H9 (cell line): ENCODE data around the gene PRXL2C. TPM values are rescaled to one million over a fixed set of nuclear protein-coding genes. Genes with fewer than 3 reads are reported as not detected.

Experiments
- DNase-seq: peaks from one replicate; pipeline ENCODE4 v3.0.0-alpha.2; 2017
- H2AFZ ChIP-seq: one replicate; pipeline ENCODE4 v1.6.1; 2013; ENCODE audit warnings: mild to moderate bottlenecking, low read length, control low read depth, moderate library complexity
- H2AK5ac ChIP-seq: 2 replicates; pipeline ENCODE4 v1.6.1; 2013; ENCODE audit warnings: low read length, control low read depth, mixed read lengths; ENCODE audit not compliant: insufficient read length
- H2BK120ac ChIP-seq: one replicate; pipeline ENCODE4 v1.6.1; 2013; ENCODE audit warnings: low read depth, mild to moderate bottlenecking, low read length, control low read depth, inconsistent platforms; ENCODE audit not compliant: poor library complexity, severe bottlenecking
- H2BK12ac ChIP-seq: 2 replicates; pipeline ENCODE4 v1.6.1; 2013; ENCODE audit warnings: low read length, control low read depth, mixed read lengths, low read depth; ENCODE audit not compliant: insufficient read length
- H2BK15ac ChIP-seq: 2 replicates; pipeline ENCODE4 v1.6.1; 2013; ENCODE audit warnings: low read depth, low read length, control low read depth
- H2BK20ac ChIP-seq: one replicate; pipeline ENCODE4 v1.6.1; 2013; ENCODE audit warnings: low read depth, mild to moderate bottlenecking, low read length, control low read depth, inconsistent platforms; ENCODE audit not compliant: poor library complexity, severe bottlenecking
- H2BK5ac ChIP-seq: 2 replicates; pipeline ENCODE4 v1.6.1; 2013; ENCODE audit warnings: low read length, control low read depth, mixed read lengths; ENCODE audit not compliant: insufficient read length
- H3K14ac ChIP-seq: 2 replicates; pipeline ENCODE4 v1.6.1; 2013; ENCODE audit warnings: low read length, control low read depth; ENCODE audit not compliant: insufficient read depth
- H3K18ac ChIP-seq: 2 replicates; pipeline ENCODE4 v1.6.1; 2013; ENCODE audit warnings: low read depth, mild to moderate bottlenecking, mixed read lengths, low read length, control low read depth; ENCODE audit not compliant: insufficient read length
- H3K23ac ChIP-seq: 2 replicates; pipeline ENCODE4 v1.6.1; 2013; ENCODE audit warnings: low read length, control low read depth, mixed read lengths, low read depth; ENCODE audit not compliant: insufficient read length
- H3K23me2 ChIP-seq: 2 replicates; pipeline ENCODE4 v1.6.1; 2013; ENCODE audit warnings: low read depth, mild to moderate bottlenecking, mixed read lengths, low read length, control low read depth; ENCODE audit not compliant: insufficient read length, poor library complexity, severe bottlenecking
- H3K27ac ChIP-seq: 2 replicates; pipeline ENCODE4 v1.5.1; 2013; ENCODE audit warnings: low read length, control low read depth, mixed read lengths, low read depth; ENCODE audit not compliant: insufficient read length
- H3K27me3 ChIP-seq: 2 replicates; pipeline ENCODE4 v1.6.1; 2013; ENCODE audit warnings: low read length, control low read depth, inconsistent platforms; ENCODE audit not compliant: insufficient read depth
- H3K4ac ChIP-seq: 2 replicates; pipeline ENCODE4 v1.6.1; 2013; ENCODE audit warnings: low read depth, mild to moderate bottlenecking, control low read depth, inconsistent platforms, low read length, moderate library complexity
- H3K4me1 ChIP-seq: 2 replicates; pipeline ENCODE4 v1.6.1; 2013; ENCODE audit warnings: low read length, control low read depth, inconsistent platforms; ENCODE audit not compliant: insufficient read depth
- H3K4me2 ChIP-seq: 2 replicates; pipeline ENCODE4 v1.6.1; 2013; ENCODE audit warnings: low read length, control low read depth, mixed read lengths; ENCODE audit not compliant: insufficient read length, insufficient read depth
- H3K56ac ChIP-seq: 2 replicates; pipeline ENCODE4 v1.6.1; 2013; ENCODE audit warnings: low read depth, mild to moderate bottlenecking, mixed read lengths, low read length, control low read depth; ENCODE audit not compliant: insufficient read length
- H3K79me1 ChIP-seq: 2 replicates; pipeline ENCODE4 v1.6.1; 2013; ENCODE audit warnings: low read depth, mild to moderate bottlenecking, moderate library complexity, low read length, control low read depth, inconsistent platforms; ENCODE audit not compliant: insufficient read depth, poor library complexity, severe bottlenecking
- H3K79me2 ChIP-seq: 2 replicates; pipeline ENCODE4 v1.6.1; 2013; ENCODE audit warnings: low read length, control low read depth, inconsistent platforms; ENCODE audit not compliant: insufficient read depth
- H3K9ac ChIP-seq: 2 replicates; pipeline ENCODE4 v1.6.1; 2013; ENCODE audit warnings: low read length, control low read depth, mixed read lengths; ENCODE audit not compliant: insufficient read length; ENCODE audit errors: extremely low read depth
- H3K9me3 ChIP-seq: one replicate; pipeline ENCODE4 v1.6.1; 2013; ENCODE audit warnings: low read depth, low read length, inconsistent platforms; ENCODE audit not compliant: control insufficient read depth
- H3T11ph ChIP-seq: one replicate; pipeline ENCODE4 v1.6.1; 2013; ENCODE audit warnings: mild to moderate bottlenecking, low read length, control low read depth, inconsistent platforms
- H4K20me1 ChIP-seq: one replicate; pipeline ENCODE4 v1.6.1; 2013; ENCODE audit not compliant: control insufficient read depth, insufficient read length, insufficient read depth
- H4K5ac ChIP-seq: 2 replicates; pipeline ENCODE4 v1.6.1; 2013; ENCODE audit warnings: low read depth, mild to moderate bottlenecking, mixed read lengths, low read length, control low read depth; ENCODE audit not compliant: insufficient read length
- H4K8ac ChIP-seq: replicated peaks from 2 replicates; pipeline ENCODE4 v1.6.1; 2013; ENCODE audit warnings: low read length, control low read depth, mixed read lengths, low read depth; ENCODE audit not compliant: insufficient read length
- H4K91ac ChIP-seq: 2 replicates; pipeline ENCODE4 v1.6.1; 2013; ENCODE audit warnings: low read depth, mild to moderate bottlenecking, moderate library complexity, mixed read lengths, low read length, control low read depth; ENCODE audit not compliant: insufficient read length
- H3K27ac Mint-ChIP-seq, 3 experiments: 2 replicates in 2 of 3; 3 replicates in 1 of 3; pipeline ENCODE4 v1.8.0; 2020 to 2021; ENCODE audit warnings: mixed read lengths in 3 of 3, mild to moderate bottlenecking in 1 of 3, moderate library complexity in 1 of 3
- H3K27me3 Mint-ChIP-seq: 2 replicates; pipeline ENCODE4 v1.8.0; 2021; ENCODE audit warnings: low read depth, mild to moderate bottlenecking, moderate library complexity, mixed read lengths
- H3K36me3 Mint-ChIP-seq, 3 experiments: 2 replicates in 2 of 3; 3 replicates in 1 of 3; pipeline ENCODE4 v1.8.0; 2020 to 2021; ENCODE audit warnings: low read depth in 3 of 3, mixed read lengths in 3 of 3; ENCODE audit not compliant: insufficient read depth in 1 of 3
- H3K4me1 Mint-ChIP-seq, 2 experiments: 2 replicates each; pipeline ENCODE4 v1.8.0; 2020; ENCODE audit warnings: mixed read lengths in 2 of 2
- H3K4me3 Mint-ChIP-seq, 2 experiments: 2 replicates in 1 of 2; 3 replicates in 1 of 2; pipeline ENCODE4 v1.8.0; 2020 to 2021; ENCODE audit warnings: mild to moderate bottlenecking in 2 of 2, mixed read lengths in 2 of 2, moderate library complexity in 1 of 2
- H3K9me3 Mint-ChIP-seq, 2 experiments: 2 replicates in 1 of 2; 3 replicates in 1 of 2; pipeline ENCODE4 v1.8.0; 2020; ENCODE audit warnings: mild to moderate bottlenecking in 2 of 2, mixed read lengths in 2 of 2, moderate library complexity in 1 of 2
- CTCF ChIP-seq: fragments of 200-600 bp; sonication (generic); conservative IDR thresholded peaks from 3 replicates; pipeline ENCODE4 v1.8.0; 2021; ENCODE audit warnings: antibody characterized with exemption, mild to moderate bottlenecking
- WGBS: extraction: QIAGEN DNeasy Blood & Tissue Kit; methylation state at CpG from one replicate; pipeline ENCODE4 v1.1.7; 2013; ENCODE audit warnings: missing lambda C conversion rate, low lambda C conversion rate, mixed read lengths; ENCODE audit not compliant: insufficient read length; ENCODE audit errors: extremely low coverage; 5-methylcytosine and 5-hydroxymethylcytosine counted together
- total RNA-seq: library from RNA; stranded (reverse); gene quantifications from 2 replicates; pipeline ENCODE4 v1.2.1, GENCODE V29; 2021

PRXL2C gene
- total RNA-seq, 1 experiment from 2014 or later: 4.7 TPM

- no peak for TF ChIP-seq CTCF
- WGBS: no CpG with 5 or more reads among the region's 69 CpGs
- H3K4me1 Mint-ChIP-seq: peaks cover 27% of the 10 kb centered on the region in 2 experiments
- Histone ChIP-seq H4K20me1 (no peaks in the 10 kb centered on the region), H4K8ac (no peak overlapping the region), H3K79me1 (no peaks in the 10 kb centered on the region), H3K14ac (no peak overlapping the region), H3K79me2 (peaks cover 6% of the 10 kb centered on the region; the same call in 1 of the 2 replicates), H3K23ac (no peak overlapping the region), H2AK5ac (no peak overlapping the region), H4K91ac (no peak overlapping the region), H2BK120ac (no peak overlapping the region), H2BK12ac (no peak overlapping the region), H3K9me3 (no peaks in the 10 kb centered on the region), H3K56ac (no peak overlapping the region), H3K4ac (no peak overlapping the region), H3K9ac (peak overlapping the region; percentile 13), H2AFZ (no peak overlapping the region), H4K5ac (no peak overlapping the region), H2BK15ac (no peak overlapping the region), H2BK5ac (no peak overlapping the region), H2BK20ac (no peak overlapping the region), H3K23me2 (peaks cover 23% of the 10 kb centered on the region), H3K18ac (no peak overlapping the region), H3K27me3 (peaks cover 3% of the 10 kb centered on the region; the same call in 1 of the 2 replicates), H3T11ph (no peak overlapping the region), H3K4me1 (peaks cover 3% of the 10 kb centered on the region; the same call in 1 of the 2 replicates), H3K4me2 (peak overlapping the region; percentile 48), H3K27ac (no peak overlapping the region)
- H3K4me3 Mint-ChIP-seq: peak overlapping the region; percentile 70 to 89
- H3K36me3 Mint-ChIP-seq: peaks cover 0 to 2% (median 0%) of the 10 kb centered on the region in 3 experiments; a peak in 1 of 7 replicates
- peaks cover 48% of the 10 kb centered on the region for H3K27me3 Mint-ChIP-seq
- peak; percentile 34 for DNase-seq
- no peaks in the 10 kb centered on the region for H3K9me3 Mint-ChIP-seq
- peak overlapping the region in 1 of 3 experiments; percentile 80; a peak in 1 of 7 replicates for H3K27ac Mint-ChIP-seq
Observed at GRCh38 chr9:96618209-96619123, 36.7 kb downstream of the PRXL2C start.
